ENCODE results near the gene ROBO2.

The ROBO2 gene

GRCh38 chr3:77271306-77271705, 231.4 kb downstream of the ROBO2 start:
- no peak for TF ChIP-seq CTCF (IDR thresholded peaks at IDR 0.05; ENCODE audit: low read depth, low read length)
- no peak for DNase-seq (ENCODE audit: extremely low read depth, low read depth)

- no peak for DNase-seq (ENCODE audit: extremely low read depth, low read depth)
- TF ChIP-seq CTCF (IDR thresholded peaks at IDR 0.05; ENCODE audit: low read depth, low read length), result no peak
Observed at GRCh38 chr3:77271711-77272110, 231.8 kb downstream of the ROBO2 start.

GRCh38 chr3:77279276-77279675, 239.4 kb downstream of the ROBO2 start:
- DNase-seq (ENCODE audit: extremely low read depth, low read depth), result no peak
- no peak for TF ChIP-seq CTCF (IDR thresholded peaks at IDR 0.05; ENCODE audit: low read depth, low read length)

GRCh38 chr3:77281721-77282120, 241.8 kb downstream of the ROBO2 start:
- no peak for TF ChIP-seq CTCF (IDR thresholded peaks at IDR 0.05; ENCODE audit: low read depth, low read length)
- DNase-seq (ENCODE audit: extremely low read depth, low read depth), result no peak

- no peak for DNase-seq (ENCODE audit: extremely low read depth, low read depth)
- no peak for TF ChIP-seq CTCF (IDR thresholded peaks at IDR 0.05; ENCODE audit: low read depth, low read length)
Observed at GRCh38 chr3:77283108-77283507, 243.2 kb downstream of the ROBO2 start.

GRCh38 chr3:77288348-77288747, 248.4 kb downstream of the ROBO2 start:
- TF ChIP-seq CTCF (IDR thresholded peaks at IDR 0.05; ENCODE audit: low read depth, low read length), result no peak
- DNase-seq (ENCODE audit: extremely low read depth, low read depth), result no peak

GRCh38 chr3:77296527-77296926, 256.6 kb downstream of the ROBO2 start:
- no peak for DNase-seq (ENCODE audit: extremely low read depth, low read depth)
- TF ChIP-seq CTCF (IDR thresholded peaks at IDR 0.05; ENCODE audit: low read depth, low read length), result no peak

Data from AG09319 (cell line).